H1 (cell line): ENCODE measurements around the gene MMP24OS. TPM values are rescaled to one million over a fixed set of nuclear protein-coding genes. Genes with fewer than 3 reads are reported as not detected.
A peak's percentile ranks its signal among the peaks of the same experiment; 100 is the strongest.

Experiments
- CTCF ChIA-PET: fragments of 300-600 bp; sonication (Branson Sonifier 250); formaldehyde crosslinking; loops from one replicate; lab custom pipeline; 2021; ENCODE audit not compliant: partially characterized antibody; lab: Charles Lee
- POLR2A ChIA-PET: fragments of 300-600 bp; sonication (Branson Sonifier 250); formaldehyde crosslinking; loops from one replicate; lab custom pipeline; 2021; ENCODE audit warnings: inconsistent platforms; ENCODE audit not compliant: partially characterized antibody; lab: Charles Lee
- DNase-seq, 2 experiments: peaks; one replicate each; pipeline versions ENCODE4 v3.0.0 to v3.0.0-alpha.2; 2010 to 2022; ENCODE audit warnings: low spot score in 2 of 2, low read depth in 1 of 2, mixed read lengths in 1 of 2
- FAIRE-seq: peaks from 2 replicates; lab custom pipeline; 2011; peaks lifted over from hg19 to GRCh38; lab: Jason Lieb, UNC
- H2AFZ ChIP-seq: 2 replicates; pipeline ENCODE4 v1.8.1; 2012; ENCODE audit warnings: low read length, inconsistent platforms
- H2AK5ac ChIP-seq: 2 replicates; pipeline ENCODE4 v1.6.1; 2013; ENCODE audit warnings: low read depth, low read length
- H2BK120ac ChIP-seq: replicated peaks from 2 replicates; pipeline ENCODE3; 2013; ENCODE audit warnings: low read depth, low read length, inconsistent platforms
- H2BK12ac ChIP-seq: 2 replicates; pipeline ENCODE4 v1.6.1; 2013; ENCODE audit warnings: low read depth, low read length
- H2BK15ac ChIP-seq: 2 replicates; pipeline ENCODE4 v1.6.1; 2013; ENCODE audit warnings: low read length
- H2BK20ac ChIP-seq: 2 replicates; pipeline ENCODE4 v1.6.1; 2013; ENCODE audit warnings: low read length
- H2BK5ac ChIP-seq: 2 replicates; pipeline ENCODE4 v1.6.1; 2013; ENCODE audit warnings: low read depth, low read length
- H3K14ac ChIP-seq: 2 replicates; pipeline ENCODE4 v1.6.1; 2013; ENCODE audit warnings: inconsistent platforms; ENCODE audit not compliant: insufficient read length
- H3K18ac ChIP-seq: 2 replicates; pipeline ENCODE4 v1.6.1; 2013; ENCODE audit warnings: low read length; ENCODE audit errors: extremely low read depth
- H3K23ac ChIP-seq: 2 replicates; pipeline ENCODE4 v1.6.1; 2013; ENCODE audit warnings: inconsistent platforms; ENCODE audit not compliant: insufficient read length
- H3K23me2 ChIP-seq: 2 replicates; pipeline ENCODE4 v1.6.1; 2013; ENCODE audit warnings: low read depth, low read length
- H3K27ac ChIP-seq: 2 replicates; pipeline ENCODE4 v1.6.1; 2011; ENCODE audit warnings: low read depth, low read length, inconsistent platforms
- H3K27me3 ChIP-seq, 4 experiments: replicated peaks in 1 of 4; 1 replicate in 1 of 4; 2 replicates in 3 of 4; pipeline versions ENCODE4 v1.6.1 to v1.8.1; 2011 to 2013; ENCODE audit warnings: low read length in 3 of 4, mild to moderate bottlenecking in 3 of 4, inconsistent platforms in 2 of 4, mixed read lengths in 2 of 4, moderate library complexity in 1 of 4; ENCODE audit not compliant: control insufficient read depth in 3 of 4, insufficient read depth in 3 of 4; ENCODE audit errors: extremely low read depth in 1 of 4
- H3K36me3 ChIP-seq, 4 experiments: 2 replicates each; pipeline versions ENCODE4 v1.6.1 to v1.8.1; 2011 to 2013; ENCODE audit warnings: mild to moderate bottlenecking in 4 of 4, low read length in 3 of 4, moderate library complexity in 2 of 4, control low read depth in 1 of 4, inconsistent platforms in 1 of 4; ENCODE audit not compliant: insufficient read depth in 4 of 4, control insufficient read depth in 2 of 4
- H3K4ac ChIP-seq: replicated peaks from 2 replicates; pipeline ENCODE3; 2013; ENCODE audit warnings: low read length, low read depth, mixed read lengths, inconsistent platforms; ENCODE audit not compliant: insufficient read length
- H3K4me1 ChIP-seq, 4 experiments: replicated peaks in 1 of 4; 1 replicate in 1 of 4; 2 replicates in 3 of 4; pipeline versions ENCODE4 v1.6.1 to v1.8.1; 2011 to 2013; ENCODE audit warnings: low read length in 3 of 4, inconsistent platforms in 2 of 4, mixed read lengths in 1 of 4; ENCODE audit not compliant: insufficient read depth in 4 of 4, control insufficient read depth in 3 of 4
- H3K4me2 ChIP-seq, 2 experiments: 2 replicates each; pipeline versions ENCODE4 v1.6.1 to v1.8.1; 2011 to 2013; ENCODE audit warnings: low read depth in 2 of 2, low read length in 2 of 2, control low read depth in 1 of 2, inconsistent platforms in 1 of 2, mild to moderate bottlenecking in 1 of 2; ENCODE audit not compliant: insufficient read depth in 1 of 2
- H3K4me3 ChIP-seq, 4 experiments: fragments of 200-600, 300-600 bp in 1 of 4; sonication (generic), shearing (Covaris generic), sonication (Bioruptor Twin) in 1 of 4; 2 replicates each; pipeline versions ENCODE4 v1.5.1 to v1.8.1; 2011 to 2016; ENCODE audit warnings: low read length in 4 of 4, low read depth in 3 of 4, control low read depth in 2 of 4, inconsistent platforms in 2 of 4, mild to moderate bottlenecking in 2 of 4, mixed read lengths in 1 of 4, moderate library complexity in 1 of 4; ENCODE audit not compliant: insufficient read depth in 2 of 4; ENCODE audit errors: extremely low read depth in 1 of 4
- H3K56ac ChIP-seq: replicated peaks from 2 replicates; pipeline ENCODE3; 2013; ENCODE audit warnings: low read depth, mild to moderate bottlenecking, mixed read lengths, low read length, inconsistent platforms; ENCODE audit not compliant: insufficient read length
- H3K79me1 ChIP-seq: 2 replicates; pipeline ENCODE4 v1.6.1; 2013; ENCODE audit warnings: low read depth, low read length, control low read depth
- H3K79me2 ChIP-seq, 2 experiments: 2 replicates each; pipeline versions ENCODE4 v1.6.1 to v1.8.1; 2012 to 2013; ENCODE audit warnings: low read length in 2 of 2, mild to moderate bottlenecking in 2 of 2, inconsistent platforms in 1 of 2; ENCODE audit not compliant: insufficient read depth in 2 of 2, control insufficient read depth in 1 of 2
- H3K9ac ChIP-seq, 4 experiments: replicated peaks in 1 of 4; 1 replicate in 1 of 4; 2 replicates in 3 of 4; pipeline versions ENCODE4 v1.6.1 to v1.8.1; 2011 to 2013; ENCODE audit warnings: low read depth in 3 of 4, low read length in 3 of 4, control low read depth in 2 of 4, mild to moderate bottlenecking in 2 of 4, moderate library complexity in 2 of 4, inconsistent platforms in 1 of 4; ENCODE audit errors: extremely low read depth in 1 of 4
- H3K9me3 ChIP-seq, 2 experiments: 2 replicates each; pipeline versions ENCODE4 v1.6.1 to v1.8.1; 2012 to 2013; ENCODE audit warnings: mild to moderate bottlenecking in 2 of 2, moderate library complexity in 2 of 2, control low read depth in 1 of 2, inconsistent platforms in 1 of 2, low read depth in 1 of 2, low read length in 1 of 2, mixed read lengths in 1 of 2; ENCODE audit not compliant: insufficient read depth in 2 of 2
- H4K20me1 ChIP-seq, 2 experiments: replicated peaks in 1 of 2; 2 replicates each; pipeline versions ENCODE3 to v1.8.1; 2011 to 2013; ENCODE audit warnings: inconsistent platforms in 2 of 2, low read length in 2 of 2, mild to moderate bottlenecking in 1 of 2; ENCODE audit not compliant: insufficient read depth in 2 of 2, control insufficient read depth in 1 of 2
- H4K5ac ChIP-seq: 2 replicates; pipeline ENCODE4 v1.6.1; 2013; ENCODE audit warnings: low read length, low read depth, mixed read lengths, inconsistent platforms; ENCODE audit not compliant: insufficient read length
- H4K8ac ChIP-seq: 2 replicates; pipeline ENCODE4 v1.8.0; 2013; ENCODE audit warnings: mild to moderate bottlenecking, moderate library complexity, low read length, inconsistent platforms; ENCODE audit not compliant: insufficient read depth; ENCODE audit errors: extremely low read depth
- H4K91ac ChIP-seq: replicated peaks from 2 replicates; pipeline ENCODE3; 2013; ENCODE audit warnings: low read length, mixed read lengths, inconsistent platforms; ENCODE audit not compliant: insufficient read length
- CEBPB ChIP-seq: IDR thresholded peaks from 2 replicates; pipeline ENCODE4 v1.6.1; 2012; ENCODE audit warnings: low read depth, low read length
- CREB1 ChIP-seq: IDR thresholded peaks from 2 replicates; pipeline ENCODE4 v1.6.1; 2012; ENCODE audit warnings: inconsistent platforms
- MAFK ChIP-seq: IDR thresholded peaks from 2 replicates; pipeline ENCODE4 v1.6.1; 2012; ENCODE audit warnings: low read depth, mild to moderate bottlenecking, improper control_type of control experiment, low read length
- POLR2AphosphoS5 ChIP-seq: IDR thresholded peaks from 2 replicates; pipeline ENCODE4 v1.6.1; 2011; ENCODE audit warnings: low read depth, low read length
- WGBS, 2 experiments: shearing (Covaris generic) in 1 of 2; methylation state at CpG; one replicate each; pipeline versions ENCODE4 v1.1.6 to v1.1.7; 2013 to 2015; ENCODE audit warnings: low lambda C conversion rate in 2 of 2, mixed read lengths in 2 of 2, inconsistent platforms in 1 of 2, low coverage in 1 of 2, missing lambda C conversion rate in 1 of 2; ENCODE audit not compliant: insufficient replicate concordance in 2 of 2, insufficient coverage in 1 of 2, insufficient read length in 1 of 2; ENCODE audit errors: extremely low coverage in 1 of 2, missing lambda C conversion rate in 1 of 2; 5-methylcytosine and 5-hydroxymethylcytosine counted together
- polyA plus RNA-seq, 7 experiments: library from polyadenylated mRNA; depleted of rRNA in 3 of 7; stranded (reverse) in 5 of 7; unstranded in 2 of 7; fragments of >200 nt in 5 of 7; fragments of 200-250 nt in 2 of 7; gene quantifications; 1 replicate in 5 of 7; 2 replicates in 1 of 7; 4 replicates in 1 of 7; pipeline versions ENCODE4 v1.2.1 to v1.2.3, GENCODE V29; 2011 to 2013; ENCODE audit warnings: missing spikeins in 2 of 7, mixed read lengths in 2 of 7
- total RNA-seq: library from RNA; stranded (reverse); fragmentation: NEBNext Ultra II Directional; extraction: Animal tissue kit (Norgen Biotek cat#: 25700); gene quantifications from 2 replicates; pipeline ENCODE4 v1.2.1, GENCODE V29; 2021
- TF ChIP-seq, protein P1 (sequence below), 3 experiments: IDR thresholded peaks; 1 replicate in 2 of 3; 2 replicates in 1 of 3; pipeline versions ENCODE4 v1.5.1 to v1.6.1; 2011; ENCODE audit warnings: low read length in 3 of 3, mild to moderate bottlenecking in 3 of 3, inconsistent platforms in 2 of 3, low read depth in 1 of 3, moderate library complexity in 1 of 3; ENCODE audit not compliant: insufficient read depth in 1 of 3; ENCODE audit errors: control extremely low read depth in 1 of 3

Gene MMP24OS
- total and polyA plus RNA-seq, 2 of the 8 experiments (the other 6 are each of a cell fraction or from before 2014, with no cell fraction given), result 19.0 to 21.3 TPM

DNA sequence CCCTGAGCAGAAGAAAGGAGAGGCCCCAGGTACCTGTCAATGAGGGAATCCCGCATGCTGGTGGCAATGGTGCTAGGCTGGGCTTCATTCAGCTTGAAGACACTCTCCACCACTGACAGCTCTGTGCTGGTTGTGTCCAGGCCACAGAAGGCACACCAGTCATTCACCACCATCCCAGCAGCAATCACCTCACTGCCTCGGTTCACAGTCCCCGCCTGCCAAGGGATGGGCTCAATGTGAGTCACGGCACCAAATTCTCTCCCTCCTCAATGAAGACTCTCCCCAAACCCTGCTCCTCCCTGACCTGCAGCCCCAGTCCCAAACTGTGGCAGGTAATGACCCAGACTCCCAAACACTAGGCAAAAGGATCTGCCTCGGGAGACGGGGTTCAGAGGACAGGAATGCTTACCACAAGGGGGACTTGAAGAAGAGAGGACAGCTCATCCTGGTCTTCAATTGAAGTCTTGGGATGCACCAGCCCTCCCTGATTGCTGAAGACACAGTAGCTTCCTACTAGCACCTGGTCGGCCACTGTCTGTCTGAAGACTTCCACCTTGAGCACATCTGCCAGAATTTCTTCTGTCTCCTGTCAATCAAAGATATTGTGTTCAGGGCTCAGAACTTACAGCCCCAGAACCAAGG lies 1.7 kb upstream of the MMP24OS start:
- Histone ChIP-seq H3K27me3 (no peaks in the 10 kb centered on the region), H2BK15ac (no peak overlapping the region), H4K91ac (no peak overlapping the region), H3K56ac (no peak overlapping the region), H2BK20ac (no peak overlapping the region), H3K23me2 (peaks cover 9% of the 10 kb centered on the region), H3K9me3 (no peaks in the 10 kb centered on the region), H4K5ac (no peak overlapping the region), H3K36me3 (peaks cover 25 to 43% (median 28%) of the 10 kb centered on the region in 4 experiments), H3K4me2 (no peak overlapping the region), H2BK12ac (no peak overlapping the region), H3K18ac (no peak overlapping the region), H3K4me3 (no peak overlapping the region), H3K9ac (no peak overlapping the region), H4K8ac (no peak overlapping the region; the same call in 1 of the 2 replicates), H2BK120ac (no peak overlapping the region), H3K4ac (no peak overlapping the region), H2AFZ (no peak overlapping the region), H2BK5ac (no peak overlapping the region), H3K79me1 (peaks cover 12% of the 10 kb centered on the region; the same call in 1 of the 2 replicates), H3K14ac (no peak overlapping the region), H3K23ac (no peak overlapping the region), H2AK5ac (no peak overlapping the region), H3K4me1 (peaks cover 4 to 15% (median 9%) of the 10 kb centered on the region in 4 experiments; a peak in 6 of 7 replicates), H4K20me1 (peaks cover 7 to 14% of the 10 kb centered on the region in 2 experiments), H3K79me2 (peaks cover 9 to 29% of the 10 kb centered on the region in 2 experiments), H3K27ac (no peak overlapping the region)
- 92% methylated on average over 7 of the region's 7 CpGs; no CpG with 5 or more reads in 1 of the 2 experiments for WGBS, 2 experiments
- no peak for TF ChIP-seq CREB1
- TF ChIP-seq MAFK, result no peak
- no peak for TF ChIP-seq CEBPB
- TF ChIP-seq POLR2AphosphoS5, result peak; percentile 55; the same call in 1 of the 2 replicates
- TF ChIP-seq, protein P1, sequence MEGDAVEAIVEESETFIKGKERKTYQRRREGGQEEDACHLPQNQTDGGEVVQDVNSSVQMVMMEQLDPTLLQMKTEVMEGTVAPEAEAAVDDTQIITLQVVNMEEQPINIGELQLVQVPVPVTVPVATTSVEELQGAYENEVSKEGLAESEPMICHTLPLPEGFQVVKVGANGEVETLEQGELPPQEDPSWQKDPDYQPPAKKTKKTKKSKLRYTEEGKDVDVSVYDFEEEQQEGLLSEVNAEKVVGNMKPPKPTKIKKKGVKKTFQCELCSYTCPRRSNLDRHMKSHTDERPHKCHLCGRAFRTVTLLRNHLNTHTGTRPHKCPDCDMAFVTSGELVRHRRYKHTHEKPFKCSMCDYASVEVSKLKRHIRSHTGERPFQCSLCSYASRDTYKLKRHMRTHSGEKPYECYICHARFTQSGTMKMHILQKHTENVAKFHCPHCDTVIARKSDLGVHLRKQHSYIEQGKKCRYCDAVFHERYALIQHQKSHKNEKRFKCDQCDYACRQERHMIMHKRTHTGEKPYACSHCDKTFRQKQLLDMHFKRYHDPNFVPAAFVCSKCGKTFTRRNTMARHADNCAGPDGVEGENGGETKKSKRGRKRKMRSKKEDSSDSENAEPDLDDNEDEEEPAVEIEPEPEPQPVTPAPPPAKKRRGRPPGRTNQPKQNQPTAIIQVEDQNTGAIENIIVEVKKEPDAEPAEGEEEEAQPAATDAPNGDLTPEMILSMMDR (IDR thresholded peaks at IDR 0.05; ENCODE audit: control extremely low read depth in 1 of 3, insufficient read depth in 1 of 3, low read depth in 1 of 3, low read length in 3 of 3), result no peak
- DNase-seq (no peak), FAIRE-seq (no peak)
- ChIA-PET CTCF (interaction anchor here (0.7 to 11.1 kb wide), 6 partner anchors 10 to 184 kb away, joined by 3 to 104 read pairs (median 3); no protein-coding TSS in a partner anchor), POLR2A (interaction anchor here (0.6 to 5.7 kb wide), 10 partner anchors 8 to 244 kb away, joined by 3 to 39 read pairs (median 5); partner anchors contain the start of gene FAM83C)
